GM18861 (cell line): ENCODE data around the gene DHRS7C.

Source experiments
- ATAC-seq: cut with Tn5 transposase; IDR thresholded peaks from one replicate; pipeline ENCODE4 v1.9.1; 2021; ENCODE audit not compliant: unreplicated experiment

The DHRS7C gene

DNA sequence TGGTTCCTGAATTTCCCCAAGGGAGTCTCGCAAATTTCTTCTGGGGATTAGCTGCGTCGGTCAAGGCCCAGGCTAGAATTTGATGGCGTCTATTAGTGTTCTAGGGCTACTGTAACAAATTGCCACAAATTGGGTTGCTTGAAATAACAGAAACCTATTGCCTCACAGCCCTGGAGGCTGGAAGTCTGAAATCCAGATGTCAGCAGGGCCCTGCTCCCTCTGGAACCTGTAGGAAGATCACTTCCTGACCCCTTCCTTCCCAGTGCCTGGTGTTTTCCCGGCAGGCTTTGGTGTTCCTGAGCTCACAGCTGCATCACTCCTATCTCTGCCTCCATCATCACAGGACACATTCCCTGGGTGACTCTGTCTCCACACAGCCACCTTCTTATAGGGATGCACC lies 24.4 kb downstream of the DHRS7C start:
- no peak for ATAC-seq

DNA sequence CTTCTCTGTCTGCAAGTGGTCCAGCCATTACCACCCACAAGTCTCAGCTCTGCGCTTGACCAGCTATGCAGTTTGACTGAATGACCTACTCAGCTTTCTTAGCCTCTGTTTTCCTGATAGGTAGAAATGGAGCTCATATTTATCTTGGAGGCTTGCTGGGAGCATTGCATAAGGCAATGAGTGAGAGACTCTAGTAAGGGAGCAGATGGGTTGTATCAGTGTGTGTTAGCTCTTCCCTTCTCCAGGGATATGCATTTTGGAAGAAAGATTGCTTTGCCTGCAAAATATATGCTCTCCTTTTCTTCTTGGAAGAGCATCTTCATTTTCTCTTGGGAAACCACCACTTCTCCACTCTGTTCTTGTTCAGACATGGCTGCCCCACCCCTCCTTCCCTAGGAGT lies 26.1 kb downstream of the DHRS7C start:
- no peak for ATAC-seq

DNA sequence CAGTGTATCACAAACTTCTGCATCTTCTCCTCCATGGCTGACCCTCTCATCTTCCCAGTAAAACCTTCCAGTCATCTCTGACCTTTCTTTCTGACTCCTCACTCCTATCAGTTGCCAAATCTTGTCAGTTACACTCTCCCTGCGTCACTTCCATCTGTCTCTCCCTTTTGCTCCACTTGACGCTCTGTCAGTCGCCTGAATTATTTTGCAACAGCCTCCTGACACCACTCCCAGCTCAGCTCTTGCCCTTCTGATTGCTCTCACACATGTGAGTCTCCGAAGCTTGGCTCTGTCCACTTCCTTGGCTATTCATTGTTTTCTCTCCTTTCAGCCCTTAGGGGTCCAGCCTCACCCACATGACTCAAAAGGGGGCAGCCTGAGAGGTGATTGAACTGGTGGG lies 27.7 kb downstream of the DHRS7C start:
- no peak for ATAC-seq

DNA sequence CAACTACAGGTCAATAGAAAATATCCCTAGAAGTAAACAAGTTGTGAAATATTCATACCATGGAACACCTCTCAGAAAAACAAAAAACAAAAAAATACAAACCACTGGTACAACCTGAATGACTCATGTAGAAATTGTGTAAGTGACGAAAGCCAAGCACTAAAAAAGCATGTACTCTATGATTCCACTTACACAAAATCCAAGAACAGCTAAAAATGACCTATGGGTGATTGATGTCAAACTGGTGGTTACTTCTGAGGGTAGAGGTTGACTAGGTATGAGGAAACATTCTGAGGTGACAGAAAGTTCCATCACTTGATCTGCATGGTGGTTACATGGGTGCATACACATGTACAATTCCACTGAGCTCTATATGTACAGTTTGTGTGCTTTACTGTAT lies 31.1 kb downstream of the DHRS7C start:
- no peak for ATAC-seq

DNA sequence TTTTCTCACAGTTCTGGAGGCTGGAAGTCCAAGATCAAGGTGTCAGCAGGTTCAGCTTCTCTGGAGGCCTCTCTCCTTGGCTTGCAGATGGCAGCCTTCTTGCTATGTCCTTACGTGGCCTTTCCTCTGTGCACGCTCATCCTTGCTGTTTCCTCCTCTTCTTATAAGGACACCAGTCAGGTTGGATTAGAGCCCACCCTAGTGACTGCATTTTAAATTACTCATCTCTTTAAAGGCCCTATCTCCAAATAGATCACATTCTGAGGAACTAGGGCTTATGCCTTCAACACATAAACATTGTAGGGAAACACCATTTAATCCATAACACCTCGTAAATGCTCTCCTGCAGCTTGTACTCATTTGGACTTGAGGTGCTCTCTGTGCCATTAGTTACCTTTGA lies 36.3 kb downstream of the DHRS7C start:
- no peak for ATAC-seq

DNA sequence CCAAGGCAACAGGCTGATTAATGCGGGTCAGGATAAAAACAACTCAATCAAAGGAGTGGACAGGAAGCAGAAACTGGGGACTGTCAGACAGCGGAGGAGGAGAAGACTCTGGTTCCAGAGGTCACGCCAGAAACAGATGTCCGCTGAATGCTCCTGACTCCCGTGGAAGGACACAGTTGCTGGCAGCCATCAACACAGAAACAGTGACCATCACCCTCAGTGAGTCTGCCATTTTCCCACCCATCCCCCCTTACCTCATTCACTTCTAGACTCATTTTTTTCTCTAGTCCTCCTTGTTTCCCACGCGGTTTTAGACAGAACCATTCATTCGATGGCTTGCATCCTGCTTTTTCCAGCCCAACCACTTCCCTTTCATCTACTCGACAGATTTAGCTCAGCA lies 40.9 kb downstream of the DHRS7C start:
- ATAC-seq, result no peak

DNA sequence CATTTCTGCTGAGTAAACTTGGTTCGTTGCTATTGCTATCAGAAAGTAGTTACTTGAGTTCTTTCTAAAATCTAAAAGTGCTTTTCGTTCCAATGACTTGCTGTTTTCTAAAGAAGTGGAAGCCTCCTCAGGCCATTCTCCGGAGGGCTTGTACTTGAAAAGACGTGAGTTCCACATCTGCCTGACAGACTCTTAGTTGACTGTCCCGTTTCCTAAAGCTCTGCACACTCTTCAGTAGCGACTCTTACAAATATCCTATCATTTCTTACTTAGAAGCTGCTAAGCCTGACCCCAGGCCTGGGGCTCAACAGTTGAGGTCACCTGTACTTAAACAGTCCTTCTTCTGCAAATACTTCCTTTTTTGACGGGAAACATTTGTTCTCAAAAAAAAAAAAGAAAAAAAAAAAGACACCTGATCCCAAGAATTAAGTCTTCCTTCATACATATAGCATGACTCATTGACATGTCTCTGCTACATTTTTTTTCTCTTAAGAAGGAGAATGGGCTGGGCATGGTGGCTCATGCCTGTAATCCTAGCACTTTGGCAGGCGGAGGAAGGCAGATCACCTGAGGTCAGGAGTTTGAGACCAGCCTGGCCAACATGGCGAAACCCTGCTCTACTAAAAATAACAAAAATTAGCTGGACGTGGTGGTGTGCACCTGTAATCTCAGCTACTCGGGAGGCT lies 61.5 kb downstream of the DHRS7C start:
- ATAC-seq, result no peak

DNA sequence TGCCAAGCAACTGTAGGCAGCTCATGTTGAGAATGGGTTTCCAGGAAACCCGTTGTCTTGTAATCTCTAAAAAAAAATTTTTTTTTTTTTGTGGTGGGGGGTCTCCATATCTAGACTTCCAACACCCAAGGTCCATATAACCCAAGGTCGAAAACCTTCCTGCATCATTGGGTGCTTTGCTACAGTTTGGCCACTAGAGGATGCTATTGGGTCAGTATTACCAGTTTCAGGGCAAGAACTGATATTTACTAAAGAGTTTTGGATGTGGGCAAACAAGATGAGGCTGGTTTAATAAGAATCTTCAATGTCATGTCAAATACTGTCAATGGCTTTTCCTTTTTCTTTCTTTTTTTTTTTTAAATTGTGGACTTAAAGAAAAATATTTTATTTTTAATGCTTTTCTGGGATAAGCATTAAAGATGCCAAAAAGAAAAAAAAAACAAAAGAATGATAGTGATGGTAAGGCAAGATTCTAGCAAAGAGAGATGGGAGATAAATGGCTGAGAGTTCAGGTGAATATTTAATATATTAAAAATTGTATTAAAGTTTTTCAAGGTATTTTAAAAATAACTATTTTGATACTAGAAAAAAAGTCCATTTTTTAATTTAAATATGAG lies 62.2 kb downstream of the DHRS7C start:
- ATAC-seq, result no peak

DNA sequence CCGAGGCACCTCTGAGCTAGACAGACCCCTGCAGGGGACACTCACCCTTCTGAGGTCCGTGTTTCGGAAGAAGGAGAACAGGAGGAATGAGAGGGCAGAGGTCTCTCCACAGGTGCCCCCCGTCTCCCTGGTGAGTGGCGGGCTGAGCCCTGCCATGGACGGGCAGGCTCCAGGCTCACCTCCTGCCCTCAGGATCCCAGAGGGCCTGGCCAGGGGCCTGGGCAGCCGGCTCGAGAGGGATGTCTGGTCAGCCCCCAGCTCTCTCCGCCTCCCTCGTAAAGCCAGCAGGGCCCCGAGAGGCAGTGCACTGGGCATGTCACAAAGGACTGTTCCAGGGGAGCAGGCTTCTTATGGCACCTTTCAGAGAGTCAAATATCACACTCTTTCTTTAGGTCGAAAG lies 62.8 kb downstream of the DHRS7C start:
- no peak for ATAC-seq

DNA sequence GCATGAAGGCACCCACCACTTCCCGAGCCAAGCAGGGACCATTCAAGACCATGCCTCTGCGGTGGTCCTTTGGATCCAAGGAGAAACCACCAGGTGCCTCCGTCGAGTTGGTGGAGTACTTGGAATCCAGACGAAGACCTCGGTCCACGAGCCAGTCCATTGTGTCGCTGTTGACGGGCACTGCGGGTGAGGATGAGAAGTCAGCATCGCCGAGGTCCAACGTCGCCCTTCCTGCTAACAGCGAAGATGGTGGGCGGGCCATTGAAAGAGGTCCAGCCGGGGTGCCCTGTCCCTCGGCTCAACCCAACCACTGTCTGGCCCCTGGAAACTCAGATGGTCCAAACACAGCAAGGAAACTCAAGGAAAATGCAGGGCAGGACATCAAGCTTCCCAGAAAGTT lies 63.4 kb downstream of the DHRS7C start:
- no peak for ATAC-seq

DNA sequence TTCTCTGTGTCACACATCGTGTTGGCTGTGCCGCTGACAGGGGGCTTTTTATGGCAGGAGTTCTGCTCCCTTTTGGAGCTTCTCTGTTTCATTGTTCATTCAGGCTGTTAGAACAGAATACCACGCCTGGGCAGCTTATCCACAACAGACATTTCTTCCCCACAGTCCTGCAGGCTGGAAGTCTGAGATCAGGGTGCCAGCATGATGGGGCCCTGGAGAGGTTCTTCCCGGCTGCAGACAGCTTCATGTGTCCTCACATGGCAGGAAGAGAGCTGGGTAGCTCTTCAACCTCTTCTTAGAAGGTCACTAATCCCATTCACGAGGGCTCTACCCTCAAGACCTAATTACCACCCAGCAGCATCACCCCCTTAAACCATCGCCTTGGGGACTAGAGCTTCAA lies 65.1 kb downstream of the DHRS7C start:
- ATAC-seq, result no peak

DNA sequence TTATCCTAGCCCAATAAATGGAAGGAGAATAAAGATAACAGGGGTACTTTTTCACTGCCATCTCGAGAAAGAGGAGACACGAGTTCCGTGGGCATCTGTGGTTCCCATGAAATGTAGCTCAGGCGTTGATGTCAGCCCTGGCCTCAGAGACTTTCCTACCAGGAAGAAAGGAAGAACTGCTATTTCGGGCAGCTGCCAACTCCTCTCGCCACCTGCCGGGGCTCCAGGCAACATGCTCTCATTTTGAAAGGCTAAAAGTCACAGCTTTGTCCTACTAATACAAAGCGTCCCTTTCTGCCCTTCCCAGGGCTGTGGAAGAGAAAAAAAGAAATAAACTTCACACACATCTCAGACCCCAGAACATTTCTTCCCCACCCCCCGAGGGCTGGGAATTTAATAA lies 65.8 kb downstream of the DHRS7C start:
- no peak for ATAC-seq
